IMR-90 (cell line): ENCODE results near the gene CDH23. TPM values are rescaled to one million over a fixed set of nuclear protein-coding genes. Genes with fewer than 3 reads are reported as not detected.

Experiments
- ATAC-seq: fragments of 200-7000 bp; cut with Tn5 transposase; 2 replicates; pipeline ENCODE4 v1.9.1; 2020; ENCODE audit warnings: low read depth, mild to moderate bottlenecking, moderate library complexity
- BruUV-seq: library from RNA; stranded (reverse); fragments of 400-500 nt; replicated peaks from 2 replicates; lab custom pipeline; 2021; lab: Mats Ljungman, UMichigan
- CTCF ChIA-PET: fragments of 300-600 bp; formaldehyde crosslinking; extraction: SDS; loops from one replicate; lab custom pipeline; 2021; ENCODE audit warnings: antibody characterized with exemption; lab: Yijun Ruan, JAX
- POLR2A ChIA-PET: fragments of 300-600 bp; sonication (Branson Sonifier 250); formaldehyde crosslinking; loops from one replicate; lab custom pipeline; 2022; ENCODE audit warnings: antibody characterized with exemption; ENCODE audit not compliant: unreplicated experiment; lab: Charles Lee
- DNase-seq: peaks from one replicate; pipeline ENCODE4 v3.0.0; 2013
- H2AFZ ChIP-seq: replicated peaks from 2 replicates; pipeline ENCODE3; 2013; ENCODE audit warnings: low read length, mild to moderate bottlenecking; ENCODE audit not compliant: poor library complexity
- H2AK5ac ChIP-seq: 2 replicates; pipeline ENCODE4 v1.6.1; 2013; ENCODE audit warnings: low read depth, low read length, inconsistent platforms
- H2AK9ac ChIP-seq: replicated peaks from 2 replicates; pipeline ENCODE3; 2013; ENCODE audit warnings: mild to moderate bottlenecking, low read depth, low read length, moderate library complexity; ENCODE audit not compliant: poor library complexity
- H2BK120ac ChIP-seq: 2 replicates; pipeline ENCODE4 v1.6.1; 2013; ENCODE audit warnings: low read depth, low read length, inconsistent platforms
- H2BK15ac ChIP-seq: 3 replicates; pipeline ENCODE4 v1.6.1; 2013; ENCODE audit warnings: low read depth, low read length, inconsistent platforms
- H2BK20ac ChIP-seq: 2 replicates; pipeline ENCODE4 v1.6.1; 2013; ENCODE audit warnings: low read depth, mild to moderate bottlenecking, inconsistent platforms, low read length, moderate library complexity
- H2BK5ac ChIP-seq: 2 replicates; pipeline ENCODE4 v1.6.1; 2013; ENCODE audit warnings: mild to moderate bottlenecking, low read depth, low read length, inconsistent platforms; ENCODE audit not compliant: poor library complexity, severe bottlenecking
- H3K14ac ChIP-seq: replicated peaks from 2 replicates; pipeline ENCODE4 v1.6.1; 2013; ENCODE audit warnings: low read depth, low read length, inconsistent platforms
- H3K18ac ChIP-seq: 2 replicates; pipeline ENCODE4 v1.6.1; 2013; ENCODE audit warnings: low read depth, low read length, control low read depth
- H3K23ac ChIP-seq: 2 replicates; pipeline ENCODE4 v1.6.1; 2013; ENCODE audit warnings: low read depth, low read length, inconsistent platforms
- H3K27ac ChIP-seq: 2 replicates; pipeline ENCODE4 v1.5.1; 2013; ENCODE audit warnings: mild to moderate bottlenecking, control low read depth, low read length; ENCODE audit not compliant: insufficient read depth
- H3K27me3 ChIP-seq: 2 replicates; pipeline ENCODE4 v1.6.1; 2013; ENCODE audit warnings: low read length; ENCODE audit not compliant: control insufficient read depth, insufficient read depth
- H3K36me3 ChIP-seq: 2 replicates; pipeline ENCODE4 v1.6.1; 2013; ENCODE audit warnings: low read length, mixed read lengths; ENCODE audit not compliant: control insufficient read depth, insufficient read depth
- H3K4ac ChIP-seq: 2 replicates; pipeline ENCODE4 v1.6.1; 2013; ENCODE audit warnings: low read depth, low read length, inconsistent platforms
- H3K4me1 ChIP-seq: 2 replicates; pipeline ENCODE4 v1.6.1; 2013; ENCODE audit warnings: low read length, mixed read lengths; ENCODE audit not compliant: control insufficient read depth, insufficient read depth
- H3K4me2 ChIP-seq: 2 replicates; pipeline ENCODE4 v1.6.1; 2013; ENCODE audit warnings: low read depth, mild to moderate bottlenecking, control low read depth, low read length, moderate library complexity
- H3K4me3 ChIP-seq: 2 replicates; pipeline ENCODE4 v1.5.1; 2013; ENCODE audit warnings: low read depth, mild to moderate bottlenecking, control low read depth, low read length, moderate library complexity; ENCODE audit not compliant: insufficient read depth
- H3K56ac ChIP-seq: 2 replicates; pipeline ENCODE4 v1.6.1; 2013; ENCODE audit warnings: low read length, inconsistent platforms; ENCODE audit not compliant: insufficient read depth; ENCODE audit errors: extremely low read depth
- H3K79me1 ChIP-seq, 2 experiments: 2 replicates each; pipeline ENCODE4 v1.6.1; 2013; ENCODE audit warnings: low read length in 2 of 2, inconsistent platforms in 1 of 2, low read depth in 1 of 2
- H3K9ac ChIP-seq: 2 replicates; pipeline ENCODE4 v1.6.1; 2013; ENCODE audit warnings: low read depth, low read length, control low read depth
- H3K9me1 ChIP-seq: 2 replicates; pipeline ENCODE4 v1.6.1; 2013; ENCODE audit warnings: low read length, inconsistent platforms; ENCODE audit not compliant: insufficient read depth
- H3K9me3 ChIP-seq: 2 replicates; pipeline ENCODE4 v1.6.1; 2013; ENCODE audit warnings: low read length; ENCODE audit not compliant: control insufficient read depth, insufficient read depth
- H4K20me1 ChIP-seq: 2 replicates; pipeline ENCODE4 v1.6.1; 2013; ENCODE audit warnings: low read length, inconsistent platforms; ENCODE audit not compliant: insufficient read depth
- H4K5ac ChIP-seq: 2 replicates; pipeline ENCODE4 v1.6.1; 2013; ENCODE audit warnings: mild to moderate bottlenecking, low read depth, low read length, control low read depth
- H4K8ac ChIP-seq, 2 experiments: 2 replicates each; pipeline ENCODE4 v1.6.1; 2013; ENCODE audit warnings: low read depth in 2 of 2, low read length in 2 of 2, control low read depth in 1 of 2, inconsistent platforms in 1 of 2
- H4K91ac ChIP-seq: 2 replicates; pipeline ENCODE4 v1.6.1; 2013; ENCODE audit warnings: low read depth, low read length, inconsistent platforms; ENCODE audit not compliant: insufficient read depth
- BHLHE40 ChIP-seq: fragments of 150-350 bp; IDR thresholded peaks from 2 replicates; pipeline ENCODE4 v1.6.1; 2016; ENCODE audit warnings: mild to moderate bottlenecking, low read depth, low read length
- CEBPB ChIP-seq: IDR thresholded peaks from 2 replicates; pipeline ENCODE4 v1.6.1; 2012; ENCODE audit warnings: low read depth, low read length, improper control_type of control experiment
- CHD1 ChIP-seq: IDR thresholded peaks from 2 replicates; pipeline ENCODE4 v1.6.1; 2012; ENCODE audit warnings: low read depth, low read length, improper control_type of control experiment
- CTCF ChIP-seq: conservative IDR thresholded peaks from 2 replicates; pipeline ENCODE4 v1.5.1; 2012; ENCODE audit warnings: mild to moderate bottlenecking, low read depth, low read length, improper control_type of control experiment
- ELK1 ChIP-seq: fragments of 150-350 bp; IDR thresholded peaks from 2 replicates; pipeline ENCODE4 v1.6.1; 2016; ENCODE audit warnings: low read depth, mild to moderate bottlenecking, low read length, moderate library complexity, borderline replicate concordance
- FOS ChIP-seq: fragments of 150-350 bp; IDR thresholded peaks from 2 replicates; pipeline ENCODE4 v1.6.1; 2016; ENCODE audit warnings: low read depth, low read length
- MAZ ChIP-seq: IDR thresholded peaks from 2 replicates; pipeline ENCODE4 v1.6.1; 2012; ENCODE audit warnings: low read depth, mild to moderate bottlenecking, low read length, improper control_type of control experiment, moderate library complexity, borderline replicate concordance
- MXI1 ChIP-seq: IDR thresholded peaks from 2 replicates; pipeline ENCODE4 v1.6.1; 2012; ENCODE audit warnings: low read depth, mild to moderate bottlenecking, low read length, moderate library complexity, borderline replicate concordance
- POLR2A ChIP-seq: IDR thresholded peaks from 2 replicates; pipeline ENCODE4 v1.6.1; 2012; ENCODE audit warnings: mild to moderate bottlenecking, low read depth, low read length
- RAD21 ChIP-seq: IDR thresholded peaks from 2 replicates; pipeline ENCODE4 v1.6.1; 2012; ENCODE audit warnings: low read length, improper control_type of control experiment
- RFX5 ChIP-seq: IDR thresholded peaks from 2 replicates; pipeline ENCODE4 v1.8.0; 2012; ENCODE audit warnings: low read depth, mild to moderate bottlenecking, low read length, moderate library complexity
- WGBS, 2 experiments: methylation state at CpG; one replicate each; pipeline versions ENCODE4 v1.1.5 to v1.1.7; 2013; ENCODE audit warnings: missing lambda C conversion rate in 2 of 2; ENCODE audit not compliant: insufficient read length in 1 of 2; ENCODE audit errors: extremely low coverage in 2 of 2; 5-methylcytosine and 5-hydroxymethylcytosine counted together
- dilution Hi-C: fragments of 300-500 bp; cut with HindIII; formaldehyde crosslinking; loops from one replicate; pipeline ENCODE4 v1.14.3; 2018; ENCODE audit warnings: low sequenced_read_pairs; ENCODE audit not compliant: unreplicated experiment
- in situ Hi-C: fragments of 300-500 bp; cut with MboI; formaldehyde crosslinking; loops from 3 replicates; pipeline ENCODE4 v1.14.3; 2019; ENCODE audit warnings: low sequenced_read_pairs, inconsistent platforms, mixed read lengths
- intact Hi-C: fragments of 100-400 bp; cut with micrococcal nuclease; formaldehyde crosslinking; loops from 2 replicates; pipeline ENCODE4 v1.10.0; 2022
- polyA plus RNA-seq, 3 experiments: library from polyadenylated mRNA; depleted of rRNA; stranded (reverse); fragments of >200 nt; gene quantifications; 2 replicates each; pipeline ENCODE4 v1.2.3, GENCODE V29; 2012; ENCODE audit warnings: low replicate concordance in 1 of 3
- total RNA-seq: library from RNA; depleted of rRNA; stranded (reverse); fragments of >200 nt; gene quantifications from 2 replicates; pipeline ENCODE4 v1.2.3, GENCODE V29; 2012

The CDH23 gene
- total and polyA plus RNA-seq, 2 of the 4 experiments (the other 2 are of a cell fraction), result under 0.01 to 0.03 TPM

- Histone ChIP-seq H3K14ac (no peak overlapping the region), H4K20me1 (peaks cover 25% of the 10 kb centered on the region), H3K27ac (no peak overlapping the region), H4K8ac (no peak overlapping the region), H2AK5ac (no peak overlapping the region), H3K79me1 (peaks cover 7 to 14% of the 10 kb centered on the region in 2 experiments; a peak in 3 of 4 replicates), H3K9ac (no peak overlapping the region), H4K91ac (no peak overlapping the region), H4K5ac (no peak overlapping the region), H3K56ac (no peak overlapping the region), H3K36me3 (peaks cover 67% of the 10 kb centered on the region), H3K4me1 (no peaks in the 10 kb centered on the region), H3K9me3 (no peaks in the 10 kb centered on the region), H3K4me2 (no peak overlapping the region), H2AK9ac (no peak overlapping the region), H2BK5ac (no peak overlapping the region), H2BK120ac (no peak overlapping the region), H3K23ac (no peak overlapping the region), H3K9me1 (peaks cover 3% of the 10 kb centered on the region; the same call in 1 of the 2 replicates), H3K18ac (no peak overlapping the region), H3K4ac (no peak overlapping the region), H2AFZ (no peak overlapping the region), H3K4me3 (no peak overlapping the region), H3K27me3 (no peaks in the 10 kb centered on the region), H2BK20ac (no peak overlapping the region), H2BK15ac (no peak overlapping the region)
- DNase-seq, result no peak
- in situ Hi-C loops (no loop called here), intact Hi-C loops (no loop called here), dilution Hi-C loops (no loop called here)
- CTCF ChIA-PET, result interaction anchor here (1.1 kb wide), 1 partner anchor 12 kb away, joined by 3 read pairs; no protein-coding TSS in a partner anchor
- ATAC-seq, result no peak
- no peak for TF ChIP-seq RAD21
- TF ChIP-seq CHD1, result no peak
- TF ChIP-seq FOS, result no peak
- TF ChIP-seq RFX5, result no peak
- no peak for TF ChIP-seq CTCF
- TF ChIP-seq MAZ, result no peak
- no peak for TF ChIP-seq BHLHE40
- TF ChIP-seq ELK1, result no peak
- TF ChIP-seq POLR2A, result no peak
- no peak for TF ChIP-seq CEBPB
- no peak for TF ChIP-seq MXI1
- POLR2A ChIA-PET, result no interaction called here
- WGBS, 2 experiments, result no CpG with 5 or more reads among the region's 3 CpGs
- no TSS peak for BruUV-seq
Measured at GRCh38 chr10:71824333-71824732, 427.6 kb downstream of the CDH23 start.
